ENCODE results near the gene ONECUT3. TPM values are rescaled to one million over a fixed set of nuclear protein-coding genes. Genes with fewer than 3 reads are reported as not detected.

ONECUT3 gene
- total and polyA plus RNA-seq, 11 donors: not detected

DNA sequence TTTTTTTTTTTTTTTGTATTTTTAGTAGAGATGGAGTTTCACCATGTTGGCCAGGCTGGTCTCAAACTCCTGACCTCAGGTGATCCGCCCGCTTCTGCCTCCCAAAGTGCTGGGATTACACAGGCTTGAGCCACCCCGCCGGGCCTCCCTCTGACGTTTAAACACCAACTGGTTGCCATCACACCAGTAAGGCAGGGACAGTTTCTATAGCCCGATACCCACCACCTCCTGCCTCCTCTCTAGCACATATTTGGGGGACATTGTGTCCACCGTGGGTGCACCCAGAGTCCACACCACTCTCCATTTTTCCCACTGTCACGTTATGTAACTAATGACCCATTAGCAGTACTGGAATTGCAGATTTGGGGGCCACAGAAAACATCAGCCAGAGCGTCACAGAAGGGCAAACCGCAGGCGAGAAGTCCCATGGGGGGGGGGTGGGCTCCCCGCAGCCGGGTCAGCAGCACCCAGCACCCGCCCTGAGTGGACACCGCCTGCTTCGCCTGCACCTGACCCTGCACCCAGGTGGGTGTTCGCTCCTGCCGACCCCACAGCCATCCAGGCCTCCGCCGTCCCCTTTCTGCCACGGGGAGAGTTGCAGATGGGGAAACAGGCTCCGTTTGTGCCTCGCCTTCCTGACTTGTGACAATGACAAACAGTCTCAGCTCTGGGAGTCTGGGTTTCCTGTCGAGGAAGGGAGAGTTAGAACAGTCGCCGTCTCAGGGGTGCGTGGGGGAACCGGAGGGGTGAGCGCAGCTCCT is 3.6 kb downstream of the ONECUT3 start:
- H3K4me1 ChIP-seq: peaks cover 0 to 37% (median under 1%) of the 10 kb centered on the region in 12 donors
- H3K9me3 ChIP-seq: no peaks in the 10 kb centered on the region
- no peak for DNase-seq
- no peak overlapping the region for H3K4me3 ChIP-seq
- no peak overlapping the region for H3K27ac ChIP-seq
- ATAC-seq: no peak
- TF ChIP-seq POLR2A (IDR thresholded peaks at IDR 0.05): no peak
- TF ChIP-seq CTCF (IDR thresholded peaks at IDR 0.05): no peak
- intact Hi-C loops (cut with DNase I): no loop called here
- WGBS, 4 donors: 4 to 8% (median 5%) methylated on average over 14 to 29 of the region's 29 CpGs
- H3K36me3 ChIP-seq: no peaks in the 10 kb centered on the region
- H3K27me3 ChIP-seq: peaks cover 69 to 91% (median 86%) of the 10 kb centered on the region in 9 donors

DNA sequence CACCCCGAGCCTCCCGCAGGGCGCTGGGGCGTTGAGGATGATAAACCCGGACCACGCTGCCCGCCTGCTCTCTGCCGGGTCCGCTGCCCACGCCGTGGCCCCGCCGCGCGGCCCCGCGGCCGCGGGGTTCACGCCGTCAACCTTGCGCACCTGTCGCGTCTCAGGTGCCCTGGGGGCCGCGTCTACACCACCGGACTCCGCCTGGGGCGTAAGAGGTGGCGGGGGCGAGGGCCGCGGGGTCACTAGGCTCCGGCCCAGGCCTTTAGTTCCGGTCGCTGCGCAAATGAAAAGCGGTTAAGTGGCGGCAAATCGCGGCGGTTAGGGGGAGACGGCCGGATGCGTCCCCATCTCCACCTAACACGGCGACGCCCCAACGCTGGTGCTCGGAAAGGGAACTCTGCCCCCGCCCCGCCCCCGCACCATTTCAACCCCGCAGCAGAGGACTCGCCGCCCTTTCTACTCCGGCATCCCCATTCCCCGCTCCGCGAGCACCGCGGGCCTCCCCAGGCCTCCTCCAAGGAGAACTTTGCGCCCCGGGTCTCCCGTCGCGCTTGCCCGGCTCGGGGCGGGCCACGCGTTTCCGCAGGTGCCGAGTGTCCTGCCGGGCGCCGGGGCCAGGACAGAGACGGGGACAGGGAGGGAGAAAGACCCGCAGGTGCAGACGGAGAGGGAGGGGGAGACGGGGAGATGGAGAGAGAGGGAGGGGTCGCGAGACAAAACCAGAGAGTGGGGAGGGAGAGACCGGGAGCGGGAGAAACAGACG is 4.3 kb downstream of the ONECUT3 start:
- no peak for DNase-seq
- Histone ChIP-seq H3K4me1 (peaks cover 0 to 37% (median under 1%) of the 10 kb centered on the region in 12 donors), H3K27me3 (peaks cover 71 to 91% (median 86%) of the 10 kb centered on the region in 9 donors), H3K36me3 (no peaks in the 10 kb centered on the region), H3K4me3 (no peak overlapping the region), H3K27ac (no peak overlapping the region), H3K9me3 (no peaks in the 10 kb centered on the region)
- no peak for TF ChIP-seq POLR2A (IDR thresholded peaks at IDR 0.05)
- TF ChIP-seq CTCF (IDR thresholded peaks at IDR 0.05): no peak
- intact Hi-C loops (cut with DNase I): no loop called here
- WGBS, 4 donors: 1 to 2% (median 1%) methylated on average over 57 to 86 of the region's 86 CpGs
- no peak for ATAC-seq

- Histone ChIP-seq H3K9me3 (no peaks in the 10 kb centered on the region), H3K27me3 (peaks cover 70 to 91% (median 85%) of the 10 kb centered on the region in 9 donors), H3K36me3 (no peaks in the 10 kb centered on the region), H3K4me3 (no peak overlapping the region), H3K27ac (no peak overlapping the region), H3K4me1 (peaks cover 0 to 35% (median under 1%) of the 10 kb centered on the region in 12 donors)
- 2 to 8% (median 4%) methylated on average over 10 of the region's 10 CpGs for WGBS, 4 donors
- DNase-seq: no peak
- no peak for TF ChIP-seq POLR2A (IDR thresholded peaks at IDR 0.05)
- TF ChIP-seq CTCF (IDR thresholded peaks at IDR 0.05): no peak
- intact Hi-C loops (cut with DNase I): no loop called here
- ATAC-seq: no peak
Measured at GRCh38 chr19:1758231-1758577, 4.9 kb downstream of the ONECUT3 start.

Data from heart left ventricle (tissue), 16 donors.